H9 (cell line): ENCODE measurements around the gene MGMT. TPM values are rescaled to one million over a fixed set of nuclear protein-coding genes. Genes with fewer than 3 reads are reported as not detected.

Source experiments
- DNase-seq: peaks from one replicate; pipeline ENCODE4 v3.0.0-alpha.2; 2017
- H2AFZ ChIP-seq: one replicate; pipeline ENCODE4 v1.6.1; 2013; ENCODE audit warnings: mild to moderate bottlenecking, low read length, control low read depth, moderate library complexity
- H2AK5ac ChIP-seq: 2 replicates; pipeline ENCODE4 v1.6.1; 2013; ENCODE audit warnings: low read length, control low read depth, mixed read lengths; ENCODE audit not compliant: insufficient read length
- H2BK120ac ChIP-seq: one replicate; pipeline ENCODE4 v1.6.1; 2013; ENCODE audit warnings: low read depth, mild to moderate bottlenecking, low read length, control low read depth, inconsistent platforms; ENCODE audit not compliant: poor library complexity, severe bottlenecking
- H2BK12ac ChIP-seq: 2 replicates; pipeline ENCODE4 v1.6.1; 2013; ENCODE audit warnings: low read length, control low read depth, mixed read lengths, low read depth; ENCODE audit not compliant: insufficient read length
- H2BK15ac ChIP-seq: 2 replicates; pipeline ENCODE4 v1.6.1; 2013; ENCODE audit warnings: low read depth, low read length, control low read depth
- H2BK20ac ChIP-seq: one replicate; pipeline ENCODE4 v1.6.1; 2013; ENCODE audit warnings: low read depth, mild to moderate bottlenecking, low read length, control low read depth, inconsistent platforms; ENCODE audit not compliant: poor library complexity, severe bottlenecking
- H2BK5ac ChIP-seq: 2 replicates; pipeline ENCODE4 v1.6.1; 2013; ENCODE audit warnings: low read length, control low read depth, mixed read lengths; ENCODE audit not compliant: insufficient read length
- H3K14ac ChIP-seq: 2 replicates; pipeline ENCODE4 v1.6.1; 2013; ENCODE audit warnings: low read length, control low read depth; ENCODE audit not compliant: insufficient read depth
- H3K18ac ChIP-seq: 2 replicates; pipeline ENCODE4 v1.6.1; 2013; ENCODE audit warnings: low read depth, mild to moderate bottlenecking, mixed read lengths, low read length, control low read depth; ENCODE audit not compliant: insufficient read length
- H3K23ac ChIP-seq: 2 replicates; pipeline ENCODE4 v1.6.1; 2013; ENCODE audit warnings: low read length, control low read depth, mixed read lengths, low read depth; ENCODE audit not compliant: insufficient read length
- H3K23me2 ChIP-seq: 2 replicates; pipeline ENCODE4 v1.6.1; 2013; ENCODE audit warnings: low read depth, mild to moderate bottlenecking, mixed read lengths, low read length, control low read depth; ENCODE audit not compliant: insufficient read length, poor library complexity, severe bottlenecking
- H3K27ac ChIP-seq: 2 replicates; pipeline ENCODE4 v1.5.1; 2013; ENCODE audit warnings: low read length, control low read depth, mixed read lengths, low read depth; ENCODE audit not compliant: insufficient read length
- H3K27me3 ChIP-seq: 2 replicates; pipeline ENCODE4 v1.6.1; 2013; ENCODE audit warnings: low read length, control low read depth, inconsistent platforms; ENCODE audit not compliant: insufficient read depth
- H3K4ac ChIP-seq: 2 replicates; pipeline ENCODE4 v1.6.1; 2013; ENCODE audit warnings: low read depth, mild to moderate bottlenecking, control low read depth, inconsistent platforms, low read length, moderate library complexity
- H3K4me1 ChIP-seq: 2 replicates; pipeline ENCODE4 v1.6.1; 2013; ENCODE audit warnings: low read length, control low read depth, inconsistent platforms; ENCODE audit not compliant: insufficient read depth
- H3K4me2 ChIP-seq: 2 replicates; pipeline ENCODE4 v1.6.1; 2013; ENCODE audit warnings: low read length, control low read depth, mixed read lengths; ENCODE audit not compliant: insufficient read length, insufficient read depth
- H3K56ac ChIP-seq: 2 replicates; pipeline ENCODE4 v1.6.1; 2013; ENCODE audit warnings: low read depth, mild to moderate bottlenecking, mixed read lengths, low read length, control low read depth; ENCODE audit not compliant: insufficient read length
- H3K79me1 ChIP-seq: 2 replicates; pipeline ENCODE4 v1.6.1; 2013; ENCODE audit warnings: low read depth, mild to moderate bottlenecking, moderate library complexity, low read length, control low read depth, inconsistent platforms; ENCODE audit not compliant: insufficient read depth, poor library complexity, severe bottlenecking
- H3K79me2 ChIP-seq: 2 replicates; pipeline ENCODE4 v1.6.1; 2013; ENCODE audit warnings: low read length, control low read depth, inconsistent platforms; ENCODE audit not compliant: insufficient read depth
- H3K9ac ChIP-seq: 2 replicates; pipeline ENCODE4 v1.6.1; 2013; ENCODE audit warnings: low read length, control low read depth, mixed read lengths; ENCODE audit not compliant: insufficient read length; ENCODE audit errors: extremely low read depth
- H3K9me3 ChIP-seq: one replicate; pipeline ENCODE4 v1.6.1; 2013; ENCODE audit warnings: low read depth, low read length, inconsistent platforms; ENCODE audit not compliant: control insufficient read depth
- H3T11ph ChIP-seq: one replicate; pipeline ENCODE4 v1.6.1; 2013; ENCODE audit warnings: mild to moderate bottlenecking, low read length, control low read depth, inconsistent platforms
- H4K20me1 ChIP-seq: one replicate; pipeline ENCODE4 v1.6.1; 2013; ENCODE audit not compliant: control insufficient read depth, insufficient read length, insufficient read depth
- H4K5ac ChIP-seq: 2 replicates; pipeline ENCODE4 v1.6.1; 2013; ENCODE audit warnings: low read depth, mild to moderate bottlenecking, mixed read lengths, low read length, control low read depth; ENCODE audit not compliant: insufficient read length
- H4K8ac ChIP-seq: replicated peaks from 2 replicates; pipeline ENCODE4 v1.6.1; 2013; ENCODE audit warnings: low read length, control low read depth, mixed read lengths, low read depth; ENCODE audit not compliant: insufficient read length
- H4K91ac ChIP-seq: 2 replicates; pipeline ENCODE4 v1.6.1; 2013; ENCODE audit warnings: low read depth, mild to moderate bottlenecking, moderate library complexity, mixed read lengths, low read length, control low read depth; ENCODE audit not compliant: insufficient read length
- H3K27ac Mint-ChIP-seq, 3 experiments: 2 replicates in 2 of 3; 3 replicates in 1 of 3; pipeline ENCODE4 v1.8.0; 2020 to 2021; ENCODE audit warnings: mixed read lengths in 3 of 3, mild to moderate bottlenecking in 1 of 3, moderate library complexity in 1 of 3
- H3K27me3 Mint-ChIP-seq: 2 replicates; pipeline ENCODE4 v1.8.0; 2021; ENCODE audit warnings: low read depth, mild to moderate bottlenecking, moderate library complexity, mixed read lengths
- H3K36me3 Mint-ChIP-seq, 3 experiments: 2 replicates in 2 of 3; 3 replicates in 1 of 3; pipeline ENCODE4 v1.8.0; 2020 to 2021; ENCODE audit warnings: low read depth in 3 of 3, mixed read lengths in 3 of 3; ENCODE audit not compliant: insufficient read depth in 1 of 3
- H3K4me1 Mint-ChIP-seq, 2 experiments: 2 replicates each; pipeline ENCODE4 v1.8.0; 2020; ENCODE audit warnings: mixed read lengths in 2 of 2
- H3K4me3 Mint-ChIP-seq, 2 experiments: 2 replicates in 1 of 2; 3 replicates in 1 of 2; pipeline ENCODE4 v1.8.0; 2020 to 2021; ENCODE audit warnings: mild to moderate bottlenecking in 2 of 2, mixed read lengths in 2 of 2, moderate library complexity in 1 of 2
- H3K9me3 Mint-ChIP-seq, 2 experiments: 2 replicates in 1 of 2; 3 replicates in 1 of 2; pipeline ENCODE4 v1.8.0; 2020; ENCODE audit warnings: mild to moderate bottlenecking in 2 of 2, mixed read lengths in 2 of 2, moderate library complexity in 1 of 2
- CTCF ChIP-seq: fragments of 200-600 bp; sonication (generic); conservative IDR thresholded peaks from 3 replicates; pipeline ENCODE4 v1.8.0; 2021; ENCODE audit warnings: antibody characterized with exemption, mild to moderate bottlenecking
- WGBS: extraction: QIAGEN DNeasy Blood & Tissue Kit; methylation state at CpG from one replicate; pipeline ENCODE4 v1.1.7; 2013; ENCODE audit warnings: missing lambda C conversion rate, low lambda C conversion rate, mixed read lengths; ENCODE audit not compliant: insufficient read length; ENCODE audit errors: extremely low coverage; 5-methylcytosine and 5-hydroxymethylcytosine counted together
- total RNA-seq: library from RNA; stranded (reverse); gene quantifications from 2 replicates; pipeline ENCODE4 v1.2.1, GENCODE V29; 2021

The MGMT gene
- total RNA-seq, 1 experiment from 2014 or later, result 18.4 TPM

GRCh38 chr10:129518793-129519192 is 51.8 kb downstream of the MGMT start:
- H3K9ac ChIP-seq, result no peak overlapping the region
- H4K20me1 ChIP-seq, result no peaks in the 10 kb centered on the region
- no peak overlapping the region for H2BK12ac ChIP-seq
- no peak overlapping the region for H3T11ph ChIP-seq
- H3K23ac ChIP-seq, result no peak overlapping the region
- DNase-seq, result no peak
- H3K27ac Mint-ChIP-seq, result no peak overlapping the region
- no peak overlapping the region for H3K14ac ChIP-seq
- no peak overlapping the region for H3K27ac ChIP-seq
- TF ChIP-seq CTCF, result no peak
- H4K8ac ChIP-seq, result no peak overlapping the region
- no peak overlapping the region for H2BK20ac ChIP-seq
- no peak overlapping the region for H4K5ac ChIP-seq
- H3K9me3 Mint-ChIP-seq, result peaks cover 11 to 18% of the 10 kb centered on the region in 2 experiments; a peak in 4 of 5 replicates
- no peaks in the 10 kb centered on the region for H3K9me3 ChIP-seq
- H3K27me3 ChIP-seq, result no peaks in the 10 kb centered on the region
- no peak overlapping the region for H2BK15ac ChIP-seq
- WGBS, result no CpG with 5 or more reads among the region's 6 CpGs
- H2AK5ac ChIP-seq, result no peak overlapping the region
- H4K91ac ChIP-seq, result no peak overlapping the region
- H3K4me3 Mint-ChIP-seq, result no peak overlapping the region
- no peaks in the 10 kb centered on the region for H3K79me2 ChIP-seq
- H3K23me2 ChIP-seq, result no peaks in the 10 kb centered on the region
- no peak overlapping the region for H3K56ac ChIP-seq
- H3K36me3 Mint-ChIP-seq, result peaks cover 6 to 16% (median 7%) of the 10 kb centered on the region in 3 experiments; a peak in 4 of 7 replicates
- no peak overlapping the region for H2BK5ac ChIP-seq
- peaks cover 2% of the 10 kb centered on the region for H3K27me3 Mint-ChIP-seq
- H3K79me1 ChIP-seq, result no peaks in the 10 kb centered on the region
- no peak overlapping the region for H2AFZ ChIP-seq
- no peak overlapping the region for H3K4me2 ChIP-seq
- no peak overlapping the region for H3K4ac ChIP-seq
- no peak overlapping the region for H3K18ac ChIP-seq
- no peak overlapping the region for H2BK120ac ChIP-seq
- peaks cover 19 to 26% of the 10 kb centered on the region in 2 experiments for H3K4me1 Mint-ChIP-seq
- peaks cover 3% of the 10 kb centered on the region; the same call in 1 of the 2 replicates for H3K4me1 ChIP-seq
